GM12801 (cell line): ENCODE results near the gene KCP.

Experiments used
- CTCF ChIP-seq: IDR thresholded peaks from one replicate; pipeline ENCODE4 v1.5.1; 2011; ENCODE audit warnings: control low read depth; ENCODE audit not compliant: insufficient read length; ENCODE audit errors: extremely low read depth

The KCP gene

GRCh38 chr7:128881458-128882125, 28.9 kb downstream of the KCP start:
- TF ChIP-seq CTCF: no peak

- TF ChIP-seq CTCF: no peak
Measured at GRCh38 chr7:128880791-128881457, 29.6 kb downstream of the KCP start.

GRCh38 chr7:128879939-128880746, 30.4 kb downstream of the KCP start:
- no peak for TF ChIP-seq CTCF

- TF ChIP-seq CTCF: no peak
Measured at GRCh38 chr7:128879461-128879938, 31.0 kb downstream of the KCP start.

- TF ChIP-seq CTCF: no peak
Measured at GRCh38 chr7:128878226-128879105, 32.0 kb downstream of the KCP start.

- no peak for TF ChIP-seq CTCF
Measured at GRCh38 chr7:128877756-128878120, 32.8 kb downstream of the KCP start.
